Common myeloid progenitor, CD34-positive (primary cell): ENCODE measurements around the gene LAPTM5.

ENCODE experiments used
- CTCF ChIA-PET: fragments of 350-600 bp; sonication (Branson Sonifier 250); formaldehyde crosslinking; loops from one replicate; lab custom pipeline; 2021; ENCODE audit warnings: antibody characterized with exemption; lab: Charles Lee
- POLR2A ChIA-PET: fragments of 350-600 bp; sonication (Branson Sonifier 250); formaldehyde crosslinking; loops from one replicate; lab custom pipeline; 2021; ENCODE audit warnings: antibody characterized with exemption; lab: Charles Lee
- DNase-seq, 3 donors: peaks; one replicate each; pipeline versions ENCODE4 v3.0.0 to v3.0.0-alpha.2; 2013
- H3K27ac ChIP-seq, 2 experiments: 1 replicate in 1 of 2; 2 replicates in 1 of 2; pipeline ENCODE4 v1.7.0; 2013; ENCODE audit warnings: inconsistent platforms in 2 of 2, low read length in 2 of 2, mild to moderate bottlenecking in 2 of 2, low read depth in 1 of 2, moderate library complexity in 1 of 2; ENCODE audit not compliant: severe bottlenecking in 2 of 2, insufficient read depth in 1 of 2, poor library complexity in 1 of 2
- H3K27me3 ChIP-seq, 5 experiments: replicated peaks in 2 of 5; 1 replicate in 3 of 5; 2 replicates in 2 of 5; pipeline versions ENCODE4 v1.6.1 to v1.7.0; 2013; ENCODE audit warnings: low read length in 4 of 5, mild to moderate bottlenecking in 2 of 5, moderate library complexity in 2 of 5, inconsistent platforms in 1 of 5; ENCODE audit not compliant: insufficient read depth in 5 of 5, control insufficient read depth in 4 of 5
- H3K36me3 ChIP-seq, 4 experiments: 1 replicate in 2 of 4; 2 replicates in 2 of 4; pipeline versions ENCODE4 v1.6.1 to v1.7.0; 2013; ENCODE audit warnings: low read length in 3 of 4, control low read depth in 1 of 4, mild to moderate bottlenecking in 1 of 4; ENCODE audit not compliant: control insufficient read depth in 4 of 4, insufficient read depth in 4 of 4
- H3K4me1 ChIP-seq, 4 experiments: 1 replicate in 3 of 4; 2 replicates in 1 of 4; pipeline versions ENCODE4 v1.6.1 to v1.7.1; 2013; ENCODE audit warnings: low read length in 3 of 4, mild to moderate bottlenecking in 3 of 4, control low read depth in 1 of 4, inconsistent platforms in 1 of 4, moderate library complexity in 1 of 4; ENCODE audit not compliant: control insufficient read depth in 4 of 4, insufficient read depth in 4 of 4; ENCODE audit errors: control extremely low read depth in 1 of 4
- H3K4me3 ChIP-seq, 7 experiments: 1 replicate in 4 of 7; 2 replicates in 3 of 7; pipeline versions ENCODE4 v1.5.1 to v1.7.0; 2013; ENCODE audit warnings: mild to moderate bottlenecking in 7 of 7, low read length in 6 of 7, moderate library complexity in 6 of 7, inconsistent platforms in 2 of 7, low read depth in 2 of 7, control low read depth in 1 of 7; ENCODE audit not compliant: insufficient read depth in 4 of 7, control insufficient read depth in 1 of 7; ENCODE audit errors: extremely low read depth in 1 of 7
- H3K9me3 ChIP-seq, 5 experiments: 1 replicate in 4 of 5; 2 replicates in 1 of 5; pipeline versions ENCODE4 v1.6.1 to v1.7.1; 2013; ENCODE audit warnings: low read length in 4 of 5, mild to moderate bottlenecking in 2 of 5, inconsistent platforms in 1 of 5, low read depth in 1 of 5, moderate library complexity in 1 of 5; ENCODE audit not compliant: control insufficient read depth in 4 of 5, insufficient read depth in 2 of 5; ENCODE audit errors: control extremely low read depth in 1 of 5
- WGBS: methylation state at CpG from one replicate; pipeline ENCODE4 v1.1.5; 2013; ENCODE audit not compliant: insufficient coverage; 5-methylcytosine and 5-hydroxymethylcytosine counted together

LAPTM5 gene

DNA sequence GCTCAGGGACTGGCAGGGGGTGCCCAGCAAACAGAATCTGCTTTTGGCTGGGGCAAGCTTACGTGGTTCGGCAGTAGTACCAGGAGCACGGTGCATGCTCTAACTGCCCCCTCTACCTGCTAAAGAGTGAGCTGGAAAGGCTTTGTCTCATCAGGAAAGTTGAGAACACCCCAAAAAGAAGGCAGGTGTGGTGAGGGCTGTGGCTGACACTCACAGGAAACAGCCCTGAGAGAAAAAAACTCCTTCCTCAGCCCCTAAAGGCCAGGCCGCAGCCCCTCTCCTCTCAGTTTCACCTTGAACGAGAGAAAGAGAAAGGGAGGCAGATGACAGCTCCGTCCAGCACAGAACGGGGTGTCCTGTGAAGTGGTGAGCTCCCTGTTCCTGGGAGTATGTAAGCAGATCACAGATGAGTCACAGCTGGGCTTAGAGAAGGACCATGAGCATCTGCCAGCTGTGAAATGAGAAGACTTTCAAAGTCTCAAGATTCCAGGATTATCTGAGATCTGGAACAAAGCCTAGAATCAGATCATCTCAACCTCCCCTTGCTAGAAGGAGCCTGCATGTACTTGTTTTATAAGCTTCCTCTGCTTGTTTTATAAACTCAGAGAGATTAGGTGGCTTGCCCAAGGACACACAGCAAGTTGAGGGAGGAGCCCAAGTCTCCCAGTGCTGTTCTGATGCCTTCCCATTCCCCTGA is 13.4 kb downstream of the LAPTM5 start:
- peak in 2 of 3 donors; percentile 54 to 59 for DNase-seq
- H3K27ac ChIP-seq = peak overlapping the region in 1 of 2 experiments; percentile 56
- peaks cover 18 to 98% (median 94%) of the 10 kb centered on the region in 4 experiments for H3K4me1 ChIP-seq
- H3K4me3 ChIP-seq = peak overlapping the region in 2 of 7 experiments; percentile 0 to 20
- 66% methylated on average over 5 of the region's 7 CpGs for WGBS
- ChIA-PET CTCF (interaction anchor here (0.8 to 8.4 kb wide), 14 partner anchors 12 to 170 kb away, joined by 3 to 152 read pairs (median 5); partner anchors contain the start of genes LAPTM5 and MATN1), POLR2A (interaction anchor here (0.7 to 8.1 kb wide), 5 partner anchors 11 to 1832 kb away, joined by 4 to 92 read pairs (median 19); partner anchors contain the start of gene LAPTM5)
- H3K36me3 ChIP-seq = peaks cover 9 to 60% (median 34%) of the 10 kb centered on the region in 4 experiments
- H3K27me3 ChIP-seq = no peaks in the 10 kb centered on the region
- no peaks in the 10 kb centered on the region for H3K9me3 ChIP-seq

DNA sequence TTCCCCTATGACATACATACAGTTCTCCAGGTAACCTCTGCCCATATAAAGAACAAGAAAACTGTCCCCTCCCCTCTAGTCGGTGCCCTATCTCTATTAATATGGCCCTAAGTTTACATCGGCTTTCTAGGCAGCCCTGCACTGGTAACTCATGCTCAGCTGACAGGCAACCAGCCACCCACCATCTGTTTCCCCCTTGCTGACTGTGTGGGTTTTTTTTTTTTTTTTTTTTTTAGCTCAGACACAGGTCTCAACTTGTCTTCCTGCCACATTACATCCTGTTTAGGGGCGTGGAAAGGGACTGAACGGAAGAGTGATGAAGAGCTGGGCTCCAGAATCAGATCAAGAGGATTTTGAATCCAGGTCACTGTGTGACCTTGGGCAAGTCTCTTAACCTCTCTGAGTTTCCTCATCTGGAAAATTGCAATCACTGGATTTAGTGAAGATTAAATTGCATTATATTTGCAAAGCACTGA is 14.0 kb downstream of the LAPTM5 start:
- H3K4me3 ChIP-seq = peak overlapping the region in 2 of 7 experiments; percentile 0 to 20
- no peaks in the 10 kb centered on the region for H3K9me3 ChIP-seq
- peaks cover 14 to 98% (median 93%) of the 10 kb centered on the region in 4 experiments for H3K4me1 ChIP-seq
- no peaks in the 10 kb centered on the region for H3K27me3 ChIP-seq
- 0% methylated on average over 1 of the region's 4 CpGs for WGBS
- CTCF ChIA-PET = interaction anchor here (0.8 to 8.4 kb wide), 13 partner anchors 11 to 170 kb away, joined by 3 to 152 read pairs (median 5); partner anchors contain the start of gene LAPTM5
- peak; percentile 90 to 98 (median 97) for DNase-seq
- H3K27ac ChIP-seq = peak overlapping the region in 1 of 2 experiments; percentile 56
- POLR2A ChIA-PET = interaction anchor here (0.7 to 8.1 kb wide), 5 partner anchors 11 to 1832 kb away, joined by 4 to 92 read pairs (median 19); partner anchors contain the start of gene LAPTM5
- peaks cover 14 to 61% (median 38%) of the 10 kb centered on the region in 4 experiments for H3K36me3 ChIP-seq

DNA sequence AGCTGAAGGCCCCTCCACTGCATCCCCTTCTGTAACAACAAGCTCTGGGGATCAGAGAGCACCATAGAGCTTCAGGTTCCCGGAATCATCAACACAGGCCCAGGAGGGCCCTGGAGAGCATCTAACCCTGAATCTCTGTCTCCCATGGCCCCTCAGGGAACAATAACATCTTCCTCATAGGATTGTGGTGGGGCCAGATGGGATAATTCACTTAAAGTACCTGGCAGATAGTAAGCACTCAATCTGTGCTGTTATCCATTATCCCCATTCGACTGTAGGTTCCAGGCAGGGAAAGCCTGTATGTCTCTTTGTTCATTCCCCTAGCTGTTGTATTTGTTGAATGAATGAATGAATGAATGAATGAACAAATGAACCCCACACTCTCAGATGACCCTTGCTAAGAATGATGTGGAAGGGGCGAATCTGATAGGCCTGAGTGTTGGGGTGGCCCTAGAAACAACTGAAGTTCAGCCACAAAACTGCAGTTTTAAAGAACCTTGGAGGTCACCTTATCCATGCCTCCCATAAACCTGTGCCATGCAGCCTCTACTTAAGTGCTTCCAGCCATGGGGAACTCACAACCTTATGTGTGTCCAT is 14.5 kb downstream of the LAPTM5 start:
- POLR2A ChIA-PET = interaction anchor here (2.5 to 8.1 kb wide), 5 partner anchors 10 to 36 kb away, joined by 10 to 92 read pairs (median 19); partner anchors contain the start of gene LAPTM5
- H3K4me1 ChIP-seq = peaks cover 14 to 94% (median 89%) of the 10 kb centered on the region in 4 experiments

DNA sequence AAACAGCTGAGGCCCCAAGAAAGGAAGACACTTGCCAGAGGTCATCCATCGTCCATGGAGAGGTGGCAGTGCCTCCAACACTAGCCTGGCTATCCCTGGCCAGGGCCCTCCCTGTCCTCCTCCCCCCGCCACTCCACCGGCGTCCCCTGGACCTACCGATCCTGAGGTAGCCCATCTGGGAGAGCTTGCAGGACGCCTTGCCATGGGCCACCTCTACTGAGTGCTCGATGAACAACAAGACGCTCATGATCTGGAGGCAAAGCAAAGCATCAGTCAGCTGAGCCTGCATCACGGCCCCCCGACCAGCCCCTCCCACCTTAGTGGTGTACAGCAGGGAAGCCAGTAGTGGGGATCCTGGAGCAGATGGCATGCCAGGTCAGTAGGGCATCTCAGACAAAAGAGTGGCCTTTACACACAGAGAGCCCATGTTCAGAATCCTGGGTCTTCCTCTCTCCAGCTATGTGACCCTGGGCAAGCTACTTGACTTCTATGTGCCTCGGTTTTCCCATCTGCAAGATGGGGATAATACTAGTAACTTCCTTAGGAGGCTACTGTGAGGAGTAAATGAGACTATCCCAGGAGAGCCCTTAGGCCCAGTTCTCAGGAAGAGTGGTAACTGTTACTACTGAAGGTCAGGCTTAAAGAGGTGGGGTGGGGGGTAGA is 15.1 kb downstream of the LAPTM5 start:
- Histone ChIP-seq H3K9me3 (peaks cover 0 to 2% (median 0%) of the 10 kb centered on the region in 5 experiments), H3K36me3 (peaks cover 22 to 61% (median 43%) of the 10 kb centered on the region in 4 experiments), H3K4me1 (peaks cover 14 to 88% (median 83%) of the 10 kb centered on the region in 4 experiments), H3K27me3 (no peaks in the 10 kb centered on the region), H3K4me3 (no peak overlapping the region), H3K27ac (peak overlapping the region in 1 of 2 experiments; percentile 67)
- WGBS = 98% methylated on average over 6 of the region's 11 CpGs
- no peak for DNase-seq
- POLR2A ChIA-PET = interaction anchor here (2.5 to 8.1 kb wide), 3 partner anchors 10 to 36 kb away, joined by 15 to 92 read pairs (median 27); partner anchors contain the start of gene LAPTM5
- CTCF ChIA-PET = interaction anchor here (0.7 to 8.4 kb wide), 7 partner anchors 10 to 40 kb away, joined by 4 to 152 read pairs (median 11); partner anchors contain the start of gene LAPTM5

More for the DNA sequence above, 14.5 kb downstream of the LAPTM5 start:
- 100% methylated on average over 2 of the region's 3 CpGs for WGBS
- CTCF ChIA-PET = interaction anchor here (0.7 to 8.4 kb wide), 12 partner anchors 10 to 169 kb away, joined by 4 to 152 read pairs (median 6); partner anchors contain the start of gene LAPTM5
- H3K27me3 ChIP-seq = no peaks in the 10 kb centered on the region
- H3K27ac ChIP-seq = no peak overlapping the region
- H3K9me3 ChIP-seq = peaks cover 0 to 2% (median 0%) of the 10 kb centered on the region in 5 experiments
- no peak for DNase-seq
- peaks cover 18 to 61% (median 41%) of the 10 kb centered on the region in 4 experiments for H3K36me3 ChIP-seq
- H3K4me3 ChIP-seq = no peak overlapping the region

DNA sequence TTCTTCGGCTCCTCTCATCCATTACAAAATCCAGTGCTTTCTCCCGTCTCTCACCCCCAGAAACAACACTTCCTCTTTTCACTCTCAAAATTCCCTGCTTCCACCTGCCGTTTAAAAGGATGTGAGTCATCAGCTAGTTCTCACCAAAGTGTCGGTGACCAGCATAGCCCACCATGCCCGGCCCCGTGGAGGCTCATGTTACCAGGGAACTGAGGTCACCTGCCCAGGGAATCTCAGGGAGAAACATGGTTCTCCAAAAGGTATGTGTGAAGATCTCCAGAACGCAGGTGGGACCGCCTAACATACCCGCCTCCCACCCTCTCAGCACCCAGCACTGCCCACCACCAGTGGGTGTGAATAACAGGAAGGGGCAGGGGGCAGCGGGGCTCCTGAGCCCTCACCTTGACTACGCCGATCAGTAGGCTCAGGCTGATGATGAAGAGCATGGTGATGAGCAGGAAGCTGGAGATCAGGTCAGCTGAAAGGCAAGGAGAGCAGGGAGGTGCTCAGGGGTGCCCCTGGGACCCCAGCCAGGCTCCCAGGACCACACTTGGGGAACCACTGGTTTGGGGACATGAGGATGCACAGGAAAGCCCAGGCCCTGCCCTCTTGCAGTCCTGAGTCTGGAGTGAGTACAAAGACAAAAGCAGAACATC is 16.2 kb downstream of the LAPTM5 start:
- peaks cover 0 to 2% (median 0%) of the 10 kb centered on the region in 5 experiments for H3K9me3 ChIP-seq
- H3K4me1 ChIP-seq = peaks cover 14 to 77% (median 72%) of the 10 kb centered on the region in 4 experiments
- peak; percentile 54 to 89 (median 84) for DNase-seq
- CTCF ChIA-PET = interaction anchor here (1.0 to 8.4 kb wide), 5 partner anchors 9 to 40 kb away, joined by 5 to 152 read pairs (median 19); partner anchors contain the start of gene LAPTM5
- POLR2A ChIA-PET = interaction anchor here (0.5 to 8.1 kb wide), 5 partner anchors 9 to 53 kb away, joined by 3 to 92 read pairs (median 15); partner anchors contain the start of gene LAPTM5
- peak overlapping the region in 4 of 7 experiments; percentile 5 to 44 (median 21) for H3K4me3 ChIP-seq
- H3K27ac ChIP-seq = peak overlapping the region; percentile 48 to 67
- 58% methylated on average over 8 of the region's 12 CpGs for WGBS
- no peaks in the 10 kb centered on the region for H3K27me3 ChIP-seq
- H3K36me3 ChIP-seq = peaks cover 22 to 62% (median 49%) of the 10 kb centered on the region in 4 experiments
